ENCODE measurements around the gene GNAL. TPM values are rescaled to one million over a fixed set of nuclear protein-coding genes. Genes with fewer than 3 reads are reported as not detected.
"Not testable (repeated sequence)": the region's sequence is repeated elsewhere in the genome, so short reads cannot be mapped to it uniquely, and the experiment has no call there.

The GNAL gene
- total and polyA plus RNA-seq, 8 donors, result under 0.01 to 6.7 (median 1.8) TPM

DNA sequence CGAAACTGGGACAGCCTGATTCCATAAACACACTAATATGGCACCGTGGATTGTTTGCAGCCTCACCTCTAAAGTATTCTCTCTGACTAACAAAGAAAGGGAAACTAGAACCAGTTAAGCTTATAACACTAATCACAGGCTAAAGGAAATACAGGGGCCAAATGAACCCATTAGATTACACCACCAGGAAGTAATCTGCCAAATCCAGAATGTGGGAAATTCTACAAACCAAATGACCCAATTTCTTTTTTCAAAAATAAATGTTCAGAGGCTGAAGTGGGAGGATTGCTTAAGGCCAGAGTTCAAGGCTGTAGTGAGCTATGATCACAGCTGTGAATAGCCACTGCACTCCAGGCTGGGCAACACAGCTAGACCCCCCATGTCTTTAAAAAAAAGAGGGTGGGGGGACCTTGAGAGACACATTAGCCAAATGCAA is 220.5 kb downstream of the GNAL start:
- intact Hi-C loops (cut with DNase I; ENCODE audit: low total_unique reads), result loop anchor here (10.0 kb wide), 1 partner anchor 55 kb away; the partner anchor contains the start of gene CHMP1B
- Histone ChIP-seq H3K36me3 (peaks cover 0 to 13% (median 5%) of the 10 kb centered on the region in 4 donors), H3K4me1 (peaks cover 14 to 26% (median 22%) of the 10 kb centered on the region in 4 donors), H3K4me3 (peak overlapping the region in 3 of 4 donors; percentile 56 to 89 (median 82)), H3K27me3 (no peaks in the 10 kb centered on the region), H3K9me3 (no peaks in the 10 kb centered on the region), H3K27ac (peak overlapping the region; percentile 70 to 100 (median 98))
- TF ChIP-seq POLR2AphosphoS5 (IDR thresholded peaks at IDR 0.05) (peak in 2 of 3 donors; percentile 84 to 89), POLR2A (IDR thresholded peaks at IDR 0.05) (no peak)
- WGBS, 5 donors, result 17 to 28% (median 27%) methylated on average over 2 of the region's 2 CpGs
- peak in 1 of 2 donors; percentile 75 for DNase-seq

DNA sequence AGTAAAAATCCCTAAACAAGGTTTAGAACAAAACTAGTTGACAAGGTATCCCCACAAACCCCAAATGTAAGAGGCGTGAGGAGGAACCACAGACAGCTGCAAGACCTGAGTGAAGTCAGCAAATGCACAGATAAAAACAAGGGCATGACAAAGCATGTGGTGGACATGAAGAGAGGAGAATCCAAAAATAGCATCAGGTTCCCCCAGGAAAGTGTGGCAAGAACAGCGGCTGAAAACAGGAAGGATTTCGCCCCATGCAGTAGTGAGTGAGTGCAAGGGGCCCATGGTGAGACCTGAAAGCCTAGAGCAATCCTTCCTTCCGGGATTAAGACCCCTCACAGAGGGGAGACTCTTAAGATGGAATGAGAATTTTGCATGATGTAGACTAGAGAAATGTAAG is 227.8 kb downstream of the GNAL start:
- H3K27me3 ChIP-seq; H3K4me1 ChIP-seq; intact Hi-C loops (cut with DNase I; ENCODE audit: low total_unique reads); H3K27ac ChIP-seq; H3K36me3 ChIP-seq; H3K9me3 ChIP-seq; DNase-seq; H3K4me3 ChIP-seq: not testable (repeated sequence)
- 52 to 85% (median 72%) methylated on average over 4 of the region's 4 CpGs for WGBS, 5 donors

DNA sequence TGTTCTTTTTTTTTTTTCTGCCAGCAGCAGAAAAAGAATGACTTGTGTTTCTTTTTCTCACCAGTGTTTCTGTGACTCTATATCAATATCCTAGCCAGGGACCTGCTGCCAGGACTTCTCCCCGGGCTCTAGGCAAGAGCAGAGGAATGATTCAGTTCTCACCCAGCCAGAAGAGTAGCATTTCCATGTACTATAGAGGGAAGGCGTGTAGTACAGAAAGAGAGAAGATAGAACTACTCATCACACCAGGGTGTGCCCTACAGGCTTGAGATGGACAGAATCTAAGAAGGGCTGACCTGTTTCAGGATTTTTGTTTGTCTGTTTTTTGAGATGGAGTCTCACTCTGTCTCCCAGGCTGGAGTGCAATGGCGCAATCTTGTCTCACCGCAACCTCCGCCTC is 230.5 kb downstream of the GNAL start:
- H3K9me3 ChIP-seq, result not testable (repeated sequence)
- WGBS, 5 donors, result 78 to 86% (median 84%) methylated on average over 5 of the region's 5 CpGs

DNA sequence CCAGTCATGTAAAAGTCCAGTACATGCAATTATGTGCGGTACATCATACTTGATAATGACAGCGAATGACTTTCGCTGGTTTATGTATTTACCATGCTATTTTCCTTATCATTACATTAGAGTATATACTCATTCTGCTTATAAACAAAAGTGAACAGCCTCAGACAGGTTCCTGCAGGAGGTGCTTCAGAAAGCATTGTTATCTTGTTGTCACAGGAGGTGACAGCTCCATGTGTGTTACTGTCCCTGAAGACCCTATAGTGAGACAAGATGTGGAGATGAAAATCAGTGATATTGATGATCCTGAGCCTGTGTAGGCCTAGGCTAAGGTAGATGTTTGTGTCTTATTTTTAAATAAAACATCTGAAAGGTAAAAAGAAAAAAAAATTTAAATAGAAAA is 234.4 kb downstream of the GNAL start:
- H3K9me3 ChIP-seq, result no peaks in the 10 kb centered on the region
- no peaks in the 10 kb centered on the region for H3K27me3 ChIP-seq
- TF ChIP-seq POLR2A (IDR thresholded peaks at IDR 0.05) (no peak), EP300 (IDR thresholded peaks at IDR 0.05) (no peak), POLR2AphosphoS5 (IDR thresholded peaks at IDR 0.05) (no peak)
- TF ChIP-seq, protein P1, sequence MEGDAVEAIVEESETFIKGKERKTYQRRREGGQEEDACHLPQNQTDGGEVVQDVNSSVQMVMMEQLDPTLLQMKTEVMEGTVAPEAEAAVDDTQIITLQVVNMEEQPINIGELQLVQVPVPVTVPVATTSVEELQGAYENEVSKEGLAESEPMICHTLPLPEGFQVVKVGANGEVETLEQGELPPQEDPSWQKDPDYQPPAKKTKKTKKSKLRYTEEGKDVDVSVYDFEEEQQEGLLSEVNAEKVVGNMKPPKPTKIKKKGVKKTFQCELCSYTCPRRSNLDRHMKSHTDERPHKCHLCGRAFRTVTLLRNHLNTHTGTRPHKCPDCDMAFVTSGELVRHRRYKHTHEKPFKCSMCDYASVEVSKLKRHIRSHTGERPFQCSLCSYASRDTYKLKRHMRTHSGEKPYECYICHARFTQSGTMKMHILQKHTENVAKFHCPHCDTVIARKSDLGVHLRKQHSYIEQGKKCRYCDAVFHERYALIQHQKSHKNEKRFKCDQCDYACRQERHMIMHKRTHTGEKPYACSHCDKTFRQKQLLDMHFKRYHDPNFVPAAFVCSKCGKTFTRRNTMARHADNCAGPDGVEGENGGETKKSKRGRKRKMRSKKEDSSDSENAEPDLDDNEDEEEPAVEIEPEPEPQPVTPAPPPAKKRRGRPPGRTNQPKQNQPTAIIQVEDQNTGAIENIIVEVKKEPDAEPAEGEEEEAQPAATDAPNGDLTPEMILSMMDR (IDR thresholded peaks at IDR 0.05), result no peak
- DNase-seq, result no peak
- intact Hi-C loops (cut with DNase I; ENCODE audit: low total_unique reads), result no loop called here
- no peaks in the 10 kb centered on the region for H3K4me1 ChIP-seq
- no peak overlapping the region for H3K4me3 ChIP-seq
- H3K27ac ChIP-seq, result no peak overlapping the region
- no peaks in the 10 kb centered on the region for H3K36me3 ChIP-seq
- WGBS, 5 donors, result 75 to 96% (median 95%) methylated on average over 3 of the region's 3 CpGs

More for the DNA sequence above, 230.5 kb downstream of the GNAL start:
- H3K27me3 ChIP-seq; intact Hi-C loops (cut with DNase I; ENCODE audit: low total_unique reads); H3K27ac ChIP-seq; H3K4me1 ChIP-seq; DNase-seq; H3K4me3 ChIP-seq; H3K36me3 ChIP-seq: not testable (repeated sequence)

DNA sequence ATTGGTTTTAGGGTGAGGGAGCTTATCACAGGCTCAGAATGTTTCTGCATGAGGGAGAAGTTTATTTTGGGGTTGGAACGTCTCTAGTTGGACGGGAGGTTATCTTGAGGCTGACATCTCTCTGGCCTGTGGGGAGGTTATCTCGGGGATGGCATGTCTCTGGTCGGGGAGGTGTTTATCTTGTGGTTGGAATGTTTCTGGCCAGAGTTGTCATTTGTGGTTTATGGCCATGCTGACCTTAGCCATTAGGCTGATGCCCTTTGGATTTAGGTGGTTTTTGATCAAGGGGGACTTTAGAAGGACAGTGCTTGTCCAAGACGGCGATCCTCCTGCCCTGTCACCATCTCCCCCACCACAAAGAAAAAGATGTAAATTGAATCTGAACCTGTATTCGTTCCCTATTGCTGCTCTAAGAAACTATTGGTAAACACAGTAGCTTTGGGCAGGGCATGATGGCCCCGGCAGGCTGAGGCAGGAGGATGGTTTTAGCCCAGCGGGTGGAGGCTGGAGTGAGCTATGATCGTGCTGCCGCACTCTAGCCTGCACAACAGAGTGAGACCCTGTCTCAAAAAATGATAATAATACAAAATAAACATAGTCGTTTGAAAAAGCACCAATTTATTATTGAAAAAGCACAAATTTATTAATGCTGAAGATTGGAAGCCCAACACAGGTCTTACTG is 236.9 kb downstream of the GNAL start:
- Histone ChIP-seq H3K4me3 (no peak overlapping the region), H3K27me3 (no peaks in the 10 kb centered on the region), H3K4me1 (no peaks in the 10 kb centered on the region), H3K9me3 (no peaks in the 10 kb centered on the region), H3K36me3 (no peaks in the 10 kb centered on the region), H3K27ac (no peak overlapping the region)
- no peak for TF ChIP-seq POLR2AphosphoS5 (IDR thresholded peaks at IDR 0.05)
- TF ChIP-seq, protein P1 (IDR thresholded peaks at IDR 0.05), result no peak
- TF ChIP-seq POLR2A (IDR thresholded peaks at IDR 0.05), result no peak
- TF ChIP-seq EP300 (IDR thresholded peaks at IDR 0.05), result no peak
- intact Hi-C loops (cut with DNase I; ENCODE audit: low total_unique reads), result no loop called here
- DNase-seq, result no peak
- WGBS, 5 donors, result 52 to 63% (median 56%) methylated on average over 12 of the region's 12 CpGs

DNA sequence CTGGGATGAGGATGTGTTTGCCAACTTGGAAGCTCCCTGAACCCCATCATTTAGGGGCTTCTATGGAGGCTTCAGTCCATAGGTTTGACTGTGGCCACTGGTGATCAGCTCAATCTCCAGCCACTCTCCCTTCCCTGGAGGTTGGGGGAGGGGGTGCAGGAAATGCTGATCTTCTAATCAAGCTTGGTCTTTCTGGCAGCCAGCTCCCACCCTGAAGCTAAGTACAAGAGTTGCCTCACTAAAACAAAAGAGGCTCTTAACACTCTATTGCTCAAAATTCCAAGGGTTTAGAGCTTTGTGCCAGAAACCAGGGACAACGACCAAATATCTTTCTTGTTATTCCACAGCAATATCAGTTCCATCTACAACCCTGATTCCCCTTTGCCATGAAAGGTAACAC is 238.4 kb downstream of the GNAL start:
- Histone ChIP-seq H3K4me3 (no peak overlapping the region), H3K27ac (no peak overlapping the region), H3K9me3 (no peaks in the 10 kb centered on the region), H3K27me3 (no peaks in the 10 kb centered on the region), H3K36me3 (no peaks in the 10 kb centered on the region), H3K4me1 (no peaks in the 10 kb centered on the region)
- no peak for DNase-seq
- intact Hi-C loops (cut with DNase I; ENCODE audit: low total_unique reads), result no loop called here
- 20 to 56% (median 44%) methylated on average over 1 of the region's 1 CpG for WGBS, 5 donors
- TF ChIP-seq POLR2AphosphoS5 (IDR thresholded peaks at IDR 0.05) (no peak), EP300 (IDR thresholded peaks at IDR 0.05) (no peak), POLR2A (IDR thresholded peaks at IDR 0.05) (no peak)
- TF ChIP-seq, protein P1 (IDR thresholded peaks at IDR 0.05), result no peak
